Endothelial cell of umbilical vein (primary cell): ENCODE measurements around the gene COL6A3. TPM values are rescaled to one million over a fixed set of nuclear protein-coding genes. Genes with fewer than 3 reads are reported as not detected.

Source experiments
- BruUV-seq: library from RNA; stranded (reverse); fragments of 400-500 nt; replicated peaks from 2 replicates; lab custom pipeline; 2021; lab: Mats Ljungman, UMichigan
- CTCF ChIA-PET: fragments of 300-600, 350-600 bp; sonication (Branson Sonifier 250); formaldehyde crosslinking; loops from one replicate; lab custom pipeline; 2021; ENCODE audit warnings: antibody characterized with exemption, inconsistent platforms; lab: Charles Lee
- POLR2A ChIA-PET: fragments of 300-600, 350-600 bp; sonication (Branson Sonifier 250); formaldehyde crosslinking; loops from one replicate; lab custom pipeline; 2021; ENCODE audit warnings: antibody characterized with exemption, inconsistent platforms; lab: Charles Lee
- DNase-seq: peaks from one replicate; pipeline ENCODE4 v3.0.0-alpha.2; 2011; ENCODE audit warnings: low read depth, low spot score
- FAIRE-seq: peaks from 2 replicates; lab custom pipeline; 2011; peaks lifted over from hg19 to GRCh38; lab: Jason Lieb, UNC
- H2AFZ ChIP-seq: 2 replicates; pipeline ENCODE4 v1.6.0; 2012; ENCODE audit warnings: low read depth, low read length, control low read depth, inconsistent platforms
- H3K27ac ChIP-seq: 2 replicates; pipeline ENCODE4 v1.5.1; 2011; ENCODE audit warnings: low read depth, mild to moderate bottlenecking, control low read depth, low read length, moderate library complexity; ENCODE audit not compliant: insufficient read depth
- H3K27me3 ChIP-seq, 2 experiments: 2 replicates each; pipeline versions ENCODE4 v1.6.0 to v1.6.1; 2011; ENCODE audit warnings: low read length in 2 of 2, mixed read lengths in 1 of 2; ENCODE audit not compliant: control insufficient read depth in 2 of 2, insufficient read depth in 2 of 2
- H3K36me3 ChIP-seq, 2 experiments: 2 replicates in 1 of 2; 3 replicates in 1 of 2; pipeline ENCODE4 v1.5.1; 2011; ENCODE audit warnings: low read length in 2 of 2, mild to moderate bottlenecking in 1 of 2, moderate library complexity in 1 of 2; ENCODE audit not compliant: control insufficient read depth in 2 of 2, insufficient read depth in 2 of 2; ENCODE audit errors: extremely low read depth in 1 of 2
- H3K4me1 ChIP-seq: 3 replicates; pipeline ENCODE4 v1.5.1; 2011; ENCODE audit warnings: mild to moderate bottlenecking, low read length; ENCODE audit not compliant: control insufficient read depth, insufficient read depth; ENCODE audit errors: extremely low read depth
- H3K4me2 ChIP-seq: 2 replicates; pipeline ENCODE4 v1.6.1; 2011; ENCODE audit warnings: low read length, control low read depth, mixed read lengths; ENCODE audit not compliant: insufficient read depth
- H3K4me3 ChIP-seq, 3 experiments: fragments of 200-600 bp in 1 of 3; sonication (generic), shearing (Covaris generic) in 1 of 3; replicated peaks in 1 of 3; 2 replicates each; pipeline ENCODE4 v1.5.1; 2011 to 2016; ENCODE audit warnings: control low read depth in 3 of 3, low read length in 3 of 3, mild to moderate bottlenecking in 2 of 3, inconsistent platforms in 1 of 3, low read depth in 1 of 3, moderate library complexity in 1 of 3; ENCODE audit not compliant: insufficient read depth in 1 of 3
- H3K79me2 ChIP-seq: 2 replicates; pipeline ENCODE4 v1.6.0; 2012; ENCODE audit warnings: low read length, inconsistent platforms; ENCODE audit not compliant: control insufficient read depth, insufficient read depth
- H3K9ac ChIP-seq: replicated peaks from 2 replicates; pipeline ENCODE3; 2011; ENCODE audit warnings: low read length, control low read depth; ENCODE audit not compliant: insufficient read depth; ENCODE audit errors: extremely low read depth
- H3K9me1 ChIP-seq: replicated peaks from 3 replicates; pipeline ENCODE4 v1.6.0; 2011; ENCODE audit warnings: mild to moderate bottlenecking, low read length; ENCODE audit not compliant: control insufficient read depth, insufficient read depth; ENCODE audit errors: extremely low read depth
- H3K9me3 ChIP-seq: replicated peaks from 2 replicates; pipeline ENCODE4 v1.5.1; 2012; ENCODE audit warnings: low read length, inconsistent platforms; ENCODE audit not compliant: control insufficient read depth, insufficient read depth
- H4K20me1 ChIP-seq: replicated peaks from 2 replicates; pipeline ENCODE3; 2011; ENCODE audit warnings: mild to moderate bottlenecking, low read length; ENCODE audit not compliant: control insufficient read depth, insufficient read depth; ENCODE audit errors: extremely low read depth
- CTCF ChIP-seq, 2 donors: IDR thresholded peaks; 1 replicate in 1 of 2; 2 replicates in 1 of 2; pipeline ENCODE4 v1.5.1; 2011; ENCODE audit warnings: low read length in 2 of 2, mild to moderate bottlenecking in 2 of 2, moderate library complexity in 2 of 2, control low read depth in 1 of 2, inconsistent platforms in 1 of 2, low read depth in 1 of 2; ENCODE audit not compliant: insufficient read depth in 1 of 2; ENCODE audit errors: extremely low read depth in 1 of 2
- EZH2 ChIP-seq: IDR thresholded peaks from 2 replicates; pipeline ENCODE4 v1.6.1; 2012; ENCODE audit warnings: borderline replicate concordance, low read depth, mild to moderate bottlenecking, moderate library complexity, low read length, inconsistent platforms; ENCODE audit not compliant: severe bottlenecking
- FOS ChIP-seq: IDR thresholded peaks from 2 replicates; pipeline ENCODE4 v1.6.1; 2011; ENCODE audit warnings: mild to moderate bottlenecking, low read length, moderate library complexity, borderline replicate concordance; ENCODE audit not compliant: insufficient read depth
- GATA2 ChIP-seq: IDR thresholded peaks from 2 replicates; pipeline ENCODE4 v1.7.0; 2011; ENCODE audit warnings: low read depth, mild to moderate bottlenecking, moderate library complexity, mixed read lengths, low read length; ENCODE audit not compliant: insufficient read length, insufficient read depth
- JUN ChIP-seq: IDR thresholded peaks from 2 replicates; pipeline ENCODE4 v1.6.1; 2011; ENCODE audit warnings: borderline replicate concordance, low read depth; ENCODE audit not compliant: insufficient read length, insufficient read depth
- MAX ChIP-seq: IDR thresholded peaks from 2 replicates; pipeline ENCODE4 v1.6.1; 2011; ENCODE audit not compliant: insufficient read depth, insufficient read length
- MYC ChIP-seq: IDR thresholded peaks from one replicate; pipeline ENCODE4 v1.6.1; 2011; ENCODE audit warnings: mild to moderate bottlenecking, low read depth, low read length
- POLR2A ChIP-seq: IDR thresholded peaks from 2 replicates; pipeline ENCODE4 v1.6.1; 2012; ENCODE audit warnings: low read depth, mild to moderate bottlenecking, control low read depth, low read length
- POLR2AphosphoS5 ChIP-seq: IDR thresholded peaks from 2 replicates; pipeline ENCODE4 v1.6.1; 2012; ENCODE audit warnings: low read depth, mild to moderate bottlenecking, control low read depth, low read length, moderate library complexity; ENCODE audit not compliant: insufficient read depth
- dilution Hi-C: fragments of 300-500 bp; cut with MboI; formaldehyde crosslinking; loops from one replicate; pipeline ENCODE4 v1.15.0; 2019; ENCODE audit warnings: low sequenced_read_pairs; ENCODE audit not compliant: extremely low pct_ligation_motif_present
- intact Hi-C: fragments of 100-400 bp; cut with micrococcal nuclease; formaldehyde crosslinking; loops from one replicate; pipeline ENCODE4 v1.10.0; 2022
- polyA plus RNA-seq, 4 experiments: library from polyadenylated mRNA; depleted of rRNA in 3 of 4; stranded (reverse) in 3 of 4; unstranded in 1 of 4; fragments of >200 nt; gene quantifications; 2 replicates each; pipeline versions ENCODE4 v1.2.1 to v1.2.3, GENCODE V29; 2011 to 2012; ENCODE audit warnings: missing spikeins in 1 of 4
- total RNA-seq: library from RNA; stranded (reverse); gene quantifications from 2 replicates; pipeline ENCODE4 v1.2.3, GENCODE V29; 2021

COL6A3 gene
- total and polyA plus RNA-seq, 2 donors (not counting 3 experiments of a cell fraction or from before 2014, with no cell fraction given) = 0.03 TPM; not detected in 1

- Histone ChIP-seq H3K79me2 (no peaks in the 10 kb centered on the region), H3K4me3 (no peak overlapping the region), H3K4me1 (no peaks in the 10 kb centered on the region), H3K36me3 (no peaks in the 10 kb centered on the region), H3K9me1 (no peaks in the 10 kb centered on the region), H3K9ac (no peak overlapping the region), H2AFZ (no peak overlapping the region), H4K20me1 (no peaks in the 10 kb centered on the region), H3K27me3 (no peaks in the 10 kb centered on the region), H3K27ac (no peak overlapping the region), H3K9me3 (no peaks in the 10 kb centered on the region), H3K4me2 (no peak overlapping the region)
- no peak for TF ChIP-seq MYC
- no peak for TF ChIP-seq FOS
- TF ChIP-seq POLR2A = no peak
- TF ChIP-seq CTCF (IDR thresholded peaks at IDR 0.05; ENCODE audit: extremely low read depth in 1 of 2, insufficient read depth in 1 of 2, low read depth in 1 of 2, low read length in 2 of 2) = no peak
- TF ChIP-seq POLR2AphosphoS5 = no peak
- TF ChIP-seq MAX = no peak
- no peak for TF ChIP-seq GATA2
- no peak for TF ChIP-seq EZH2
- TF ChIP-seq JUN = no peak
- DNase-seq = no peak
- CTCF ChIA-PET = no interaction called here
- FAIRE-seq = no peak
- BruUV-seq = no TSS peak
- intact Hi-C loops = no loop called here
- POLR2A ChIA-PET = no interaction called here
- dilution Hi-C loops = no loop called here
These were observed 70.0 kb downstream of the COL6A3 start for GRCh38 chr2:237343993-237344392.
